Psoas muscle (tissue), 8 donors: ENCODE results near the gene GJA4. TPM values are rescaled to one million over a fixed set of nuclear protein-coding genes. Genes with fewer than 3 reads are reported as not detected.
A peak's percentile ranks its signal among the peaks of the same experiment; 100 is the strongest.

ENCODE experiments used
- ATAC-seq, 4 donors: fragments of 200-7000 bp; cut with Tn5 transposase; one replicate each; pipeline ENCODE4 v1.9.1; 2020; ENCODE audit warnings: moderate library complexity in 3 of 4, mild to moderate bottlenecking in 2 of 4
- DNase-seq, 2 donors: peaks; one replicate each; pipeline ENCODE4 v3.0.0-alpha.2; 2020
- H3K27ac ChIP-seq: fragments of 200-600 bp; one replicate; pipeline ENCODE4 v1.8.0; 2022
- H3K27me3 ChIP-seq, 3 donors: fragments of 200-600 bp in 1 of 3; one replicate each; pipeline versions ENCODE4 v1.6.1 to v1.8.0; 2013 to 2022; ENCODE audit warnings: low read length in 2 of 3, mild to moderate bottlenecking in 2 of 3, moderate library complexity in 1 of 3; ENCODE audit not compliant: insufficient read depth in 3 of 3
- H3K36me3 ChIP-seq, 2 donors: fragments of 200-600 bp in 1 of 2; one replicate each; pipeline versions ENCODE4 v1.6.1 to v1.8.0; 2013 to 2022; ENCODE audit warnings: low read depth in 1 of 2, mild to moderate bottlenecking in 1 of 2, moderate library complexity in 1 of 2; ENCODE audit not compliant: insufficient read depth in 1 of 2
- H3K4me1 ChIP-seq: fragments of 200-600 bp; one replicate; pipeline ENCODE4 v1.8.0; 2022
- H3K4me3 ChIP-seq: fragments of 200-600 bp; one replicate; pipeline ENCODE4 v1.8.0; 2022; ENCODE audit warnings: mild to moderate bottlenecking
- H3K9me3 ChIP-seq: fragments of 200-600 bp; one replicate; pipeline ENCODE4 v1.8.0; 2022
- CTCF ChIP-seq: fragments of 200-600 bp; IDR thresholded peaks from one replicate; pipeline ENCODE4 v1.8.0; 2022; ENCODE audit warnings: antibody characterized with exemption
- WGBS, 3 donors: extraction: QIAGEN DNeasy Blood & Tissue Kit; methylation state at CpG; one replicate each; pipeline versions ENCODE4 v1.1.6 to v1.1.7; 2013; 5-methylcytosine and 5-hydroxymethylcytosine counted together
- intact Hi-C, 2 donors: fragments of 100-400 bp; cut with DNase I; formaldehyde crosslinking; loops; one replicate each; pipeline versions ENCODE4 v1.11.0 to v1.14.2; 2022
- long read RNA-seq, 2 donors: library from polyadenylated mRNA; unstranded; transcript quantifications; one replicate each; pipeline ENCODE4 v2.0.0, GENCODE V29; 2021
- polyA plus RNA-seq, 3 donors: library from polyadenylated mRNA; stranded (reverse); fragments of 200-250 nt; gene quantifications; one replicate each; pipeline ENCODE4 v1.2.3, GENCODE V29; 2013
- total RNA-seq, 4 donors: library from RNA; stranded (reverse); fragmentation: NEBNext Ultra II Directional in 2 of 4; extraction: Animal tissue kit (Norgen Biotek cat#: 25700) in 2 of 4; gene quantifications; one replicate each; pipeline versions ENCODE4 v1.2.1 to v1.2.4, GENCODE V29; 2021 to 2023
- donor health status: healthy with polysubstance abuse.
- donor health status: DM: no; HTN: no; CAD: no; lungs with moderate emphysema.
- donor health status: Bipolar disorder and iron deficiency.
- donor health status: healthy.
- donor health status: DM: yes; HTN: yes; CAD: no.
- donor health status: DM: no; HTN: no; CAD: no.
- donor health status: DM: no; HTN: no; CAD: no.
- donor health status: DM: yes; HTN: yes; CAD: no.

Gene GJA4
- total RNA-seq (10 to 100 TPM in 2 of 4 donors, 1 to 10 TPM in 2; 9.1 to 19.7 (median 11.0) TPM), polyA plus RNA-seq (10 to 100 TPM in 2 of 3 donors, 1 to 10 TPM in 1; 9.3 to 13.0 (median 11.6) TPM)
- long read RNA-seq, donor 1, partial matches to known transcripts: 0 of 3 reads
- long read RNA-seq, donor 1, other reads (novel, unspliced or antisense): 0 of 3 reads
- long read RNA-seq, donor 2, partial matches to known transcripts: 1 of 4 reads
- long read RNA-seq, donor 2, other reads (novel, unspliced or antisense): 0 of 4 reads

GRCh38 chr1:34792868-34793727, at the start of gene GJA4:
Gene GJA4, plus strand, starts transcription at chr1:34792999. Its CDS starts 1,215 bp downstream, at chr1:34794214.
- Histone ChIP-seq H3K4me3 (peak within 1 kb of the TSS; percentile 63), H3K36me3 (peaks cover 0 to 36% of the 10 kb centered on the region in 2 donors), H3K27me3 (peaks cover 0 to 4% (median 0%) of the 10 kb centered on the region in 3 donors), H3K9me3 (no peaks in the 10 kb centered on the region), H3K27ac (peak within 1 kb of the TSS; percentile 50), H3K4me1 (peaks cover 3% of the 10 kb centered on the region)
- DNase-seq: no peak
- ATAC-seq: peak in 2 of 4 donors; percentile 34 to 38
- intact Hi-C loops: no loop called here
- no peak for TF ChIP-seq CTCF
- 9 to 12% (median 11%) methylated on average over 36 to 45 of the region's 45 CpGs for WGBS, 3 donors

GRCh38 chr1:34743775-34744174, 49.0 kb upstream of the GJA4 start:
- no peak overlapping the region for H3K27ac ChIP-seq
- peaks cover 0 to 21% (median 0%) of the 10 kb centered on the region in 3 donors for H3K27me3 ChIP-seq
- no peak overlapping the region for H3K4me3 ChIP-seq
- intact Hi-C loops: loop anchor here (5.0 kb wide), 3 partner anchors 281 to 1111 kb away; no protein-coding TSS in a partner anchor
- 73 to 83% (median 77%) methylated on average over 6 of the region's 6 CpGs for WGBS, 3 donors
- DNase-seq (no peak), ATAC-seq (no peak)
- H3K9me3 ChIP-seq: no peaks in the 10 kb centered on the region
- H3K36me3 ChIP-seq: no peaks in the 10 kb centered on the region
- no peaks in the 10 kb centered on the region for H3K4me1 ChIP-seq
- TF ChIP-seq CTCF: no peak

- 72 to 83% (median 76%) methylated on average over 3 of the region's 3 CpGs for WGBS, 3 donors
- H3K4me3 ChIP-seq: no peak overlapping the region
- H3K27me3 ChIP-seq: peaks cover 0 to 13% (median 0%) of the 10 kb centered on the region in 3 donors
- no peaks in the 10 kb centered on the region for H3K9me3 ChIP-seq
- DNase-seq (no peak), ATAC-seq (no peak)
- H3K4me1 ChIP-seq: no peaks in the 10 kb centered on the region
- intact Hi-C loops: loop anchor here (5.0 kb wide), 3 partner anchors 283 to 1113 kb away; no protein-coding TSS in a partner anchor
- no peak overlapping the region for H3K27ac ChIP-seq
- no peak for TF ChIP-seq CTCF
- no peaks in the 10 kb centered on the region for H3K36me3 ChIP-seq
These were observed 47.9 kb upstream of the GJA4 start for GRCh38 chr1:34744851-34745250.

GRCh38 chr1:34745666-34746065, 47.1 kb upstream of the GJA4 start:
- Histone ChIP-seq H3K36me3 (no peaks in the 10 kb centered on the region), H3K27ac (no peak overlapping the region), H3K27me3 (peaks cover 0 to 13% (median 0%) of the 10 kb centered on the region in 3 donors), H3K4me3 (no peak overlapping the region), H3K9me3 (no peaks in the 10 kb centered on the region), H3K4me1 (no peaks in the 10 kb centered on the region)
- no peak for TF ChIP-seq CTCF
- ATAC-seq: no peak
- DNase-seq: no peak
- intact Hi-C loops: no loop called here
- 69 to 89% (median 83%) methylated on average over 5 of the region's 5 CpGs for WGBS, 3 donors
